T-cell (primary cell): Measurements from ENCODE around the gene NEFH. TPM values are rescaled to one million over a fixed set of nuclear protein-coding genes. Genes with fewer than 3 reads are reported as not detected.
"Not testable (repeated sequence)": the region's sequence is repeated elsewhere in the genome, so short reads cannot be mapped to it uniquely, and the experiment has no call there.

Source experiments
- ATAC-seq, 4 experiments: fragments of 200-7000 bp in 3 of 4; fragments of 150-1000 bp in 1 of 4; cut with Tn5 transposase; replicated peaks in 1 of 4; 1 replicate in 3 of 4; 2 replicates in 1 of 4; pipeline ENCODE4 v1.10.0; 2021; ENCODE audit warnings: moderate library complexity in 3 of 4, mild to moderate bottlenecking in 2 of 4, moderate number of reproducible peaks in 1 of 4
- CTCF ChIA-PET, 2 donors: fragments of 300-600 bp; sonication (Branson Sonifier 250); formaldehyde crosslinking; loops; one replicate each; lab custom pipeline; 2022; ENCODE audit warnings: antibody characterized with exemption in 2 of 2; lab: Charles Lee
- POLR2A ChIA-PET, 2 donors: fragments of 300-600 bp; sonication (Branson Sonifier 250); formaldehyde crosslinking; loops; one replicate each; lab custom pipeline; 2022; ENCODE audit warnings: antibody characterized with exemption in 2 of 2; lab: Charles Lee
- DNase-seq, 35 experiments: peaks; one replicate each; pipeline versions ENCODE4 v3.0.0 to v3.0.0-alpha.2; 2013 to 2023
- H3K27ac ChIP-seq: one replicate; pipeline ENCODE4 v1.5.1; 2013; ENCODE audit warnings: low read length
- H3K27me3 ChIP-seq, 2 experiments: replicated peaks in 1 of 2; 1 replicate in 1 of 2; 2 replicates in 1 of 2; pipeline versions ENCODE4 v1.6.1 to v1.7.0; 2013; ENCODE audit warnings: low read length in 1 of 2, mixed read lengths in 1 of 2; ENCODE audit not compliant: control insufficient read depth in 2 of 2, insufficient read depth in 2 of 2; ENCODE audit errors: extremely low read depth in 1 of 2
- H3K36me3 ChIP-seq, 2 donors: 1 replicate in 1 of 2; 2 replicates in 1 of 2; pipeline versions ENCODE4 v1.6.1 to v1.7.0; 2013; ENCODE audit warnings: low read length in 1 of 2; ENCODE audit not compliant: control insufficient read depth in 2 of 2, insufficient read depth in 1 of 2; ENCODE audit errors: extremely low read depth in 1 of 2
- H3K4me1 ChIP-seq, 2 experiments: 1 replicate in 1 of 2; 2 replicates in 1 of 2; pipeline versions ENCODE4 v1.6.1 to v1.7.0; 2013; ENCODE audit warnings: low read length in 2 of 2, mixed read lengths in 1 of 2; ENCODE audit not compliant: insufficient read depth in 2 of 2, control insufficient read depth in 1 of 2; ENCODE audit errors: extremely low read depth in 1 of 2
- H3K4me3 ChIP-seq, 2 donors: 1 replicate in 1 of 2; 2 replicates in 1 of 2; pipeline versions ENCODE4 v1.5.1 to v1.7.0; 2013; ENCODE audit warnings: mild to moderate bottlenecking in 2 of 2, low read length in 1 of 2, moderate library complexity in 1 of 2; ENCODE audit not compliant: control insufficient read depth in 1 of 2; ENCODE audit errors: extremely low read depth in 1 of 2
- H3K9me3 ChIP-seq: 2 replicates; pipeline ENCODE4 v1.7.0; 2013
- H3K27ac Mint-ChIP-seq, 2 donors: one replicate each; pipeline ENCODE4 v1.8.0; 2020 to 2021; ENCODE audit warnings: mild to moderate bottlenecking in 2 of 2, mixed read lengths in 2 of 2
- H3K27me3 Mint-ChIP-seq, 2 donors: one replicate each; pipeline ENCODE4 v1.8.0; 2021 to 2022; ENCODE audit warnings: mixed read lengths in 2 of 2
- H3K36me3 Mint-ChIP-seq: one replicate; pipeline ENCODE4 v1.8.0; 2021; ENCODE audit warnings: mixed read lengths
- H3K4me1 Mint-ChIP-seq, 3 donors: one replicate each; pipeline ENCODE4 v1.8.0; 2020 to 2022; ENCODE audit warnings: mixed read lengths in 3 of 3, mild to moderate bottlenecking in 1 of 3
- H3K4me3 Mint-ChIP-seq, 3 donors: one replicate each; pipeline ENCODE4 v1.8.0; 2020 to 2022; ENCODE audit warnings: mild to moderate bottlenecking in 3 of 3, mixed read lengths in 3 of 3, moderate library complexity in 3 of 3
- H3K9me3 Mint-ChIP-seq, 3 donors: one replicate each; pipeline ENCODE4 v1.8.0; 2020 to 2022; ENCODE audit warnings: mixed read lengths in 3 of 3
- WGBS: methylation state at CpG from one replicate; pipeline ENCODE4 v1.1.5; 2013; ENCODE audit warnings: missing lambda C conversion rate; ENCODE audit not compliant: insufficient coverage; 5-methylcytosine and 5-hydroxymethylcytosine counted together
- total RNA-seq, 35 experiments: library from RNA in 6 of 35; stranded (reverse) in 6 of 35; fragments of 120-200 nt in 1 of 35; gene quantifications; one replicate each; pipeline versions ENCODE4 v1.2.1 to v1.2.4 and lab custom pipeline; 2013 to 2026

NEFH gene
- total RNA-seq, 5 donors from 2014 or later (not counting 1 experiment from before 2014, with no cell fraction given), result 0.47 to 0.86 (median 0.73) TPM

DNA sequence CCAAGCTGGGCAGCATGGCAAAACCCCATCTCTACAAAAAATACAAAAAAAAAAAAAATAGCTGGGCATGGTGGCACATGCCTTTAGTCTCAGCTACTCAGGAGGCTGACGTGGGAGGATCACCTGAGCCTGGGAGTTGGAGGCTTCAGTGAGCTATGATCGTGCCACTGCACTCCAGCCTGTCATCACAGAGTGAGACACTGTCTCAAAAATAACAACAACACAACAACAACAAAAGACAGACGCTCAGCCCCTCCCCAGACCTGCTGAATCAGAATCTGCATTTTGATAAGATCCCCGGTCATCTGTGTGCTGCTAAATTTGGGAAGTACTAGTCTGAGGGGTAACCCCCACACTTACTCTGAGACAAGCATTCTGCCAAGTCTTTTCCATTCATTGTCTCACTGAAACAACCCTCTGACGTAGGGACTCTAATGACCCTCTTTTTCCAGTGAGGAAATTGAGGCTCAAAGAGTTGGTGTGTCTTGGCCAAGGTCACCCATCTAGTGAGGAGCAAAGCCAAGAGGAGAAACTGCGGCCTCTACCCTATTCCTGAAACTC is 7.5 kb downstream of the NEFH start:
- H3K4me1 Mint-ChIP-seq, result no peaks in the 10 kb centered on the region
- no peak overlapping the region for H3K27ac Mint-ChIP-seq
- Histone ChIP-seq H3K4me1 (no peaks in the 10 kb centered on the region), H3K9me3 (no peaks in the 10 kb centered on the region), H3K27me3 (peaks cover 0 to 7% of the 10 kb centered on the region in 2 experiments), H3K4me3 (no peak overlapping the region), H3K27ac (no peak overlapping the region), H3K36me3 (no peaks in the 10 kb centered on the region)
- DNase-seq (no peak), ATAC-seq (no peak)
- peaks cover 0 to 4% of the 10 kb centered on the region in 2 donors for H3K27me3 Mint-ChIP-seq
- H3K4me3 Mint-ChIP-seq, result no peak overlapping the region
- no CpG with 5 or more reads among the region's 6 CpGs for WGBS
- ChIA-PET POLR2A (no interaction called here), CTCF (no interaction called here)
- no peaks in the 10 kb centered on the region for H3K9me3 Mint-ChIP-seq
- no peaks in the 10 kb centered on the region for H3K36me3 Mint-ChIP-seq

DNA sequence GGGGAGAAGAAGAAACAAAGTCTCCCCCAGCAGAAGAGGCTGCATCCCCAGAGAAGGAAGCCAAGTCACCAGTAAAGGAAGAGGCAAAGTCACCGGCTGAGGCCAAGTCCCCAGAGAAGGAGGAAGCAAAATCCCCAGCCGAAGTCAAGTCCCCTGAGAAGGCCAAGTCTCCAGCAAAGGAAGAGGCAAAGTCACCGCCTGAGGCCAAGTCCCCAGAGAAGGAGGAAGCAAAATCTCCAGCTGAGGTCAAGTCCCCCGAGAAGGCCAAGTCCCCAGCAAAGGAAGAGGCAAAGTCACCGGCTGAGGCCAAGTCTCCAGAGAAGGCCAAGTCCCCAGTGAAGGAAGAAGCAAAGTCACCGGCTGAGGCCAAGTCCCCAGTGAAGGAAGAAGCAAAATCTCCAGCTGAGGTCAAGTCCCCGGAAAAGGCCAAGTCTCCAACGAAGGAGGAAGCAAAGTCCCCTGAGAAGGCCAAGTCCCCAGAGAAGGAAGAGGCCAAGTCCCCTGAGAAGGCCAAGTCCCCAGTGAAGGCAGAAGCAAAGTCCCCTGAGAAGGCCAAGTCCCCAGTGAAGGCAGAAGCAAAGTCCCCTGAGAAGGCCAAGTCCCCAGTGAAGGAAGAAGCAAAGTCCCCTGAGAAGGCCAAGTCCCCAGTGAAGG is 9.2 kb downstream of the NEFH start:
- CTCF ChIA-PET, DNase-seq, H3K27ac Mint-ChIP-seq, H3K4me3 Mint-ChIP-seq, H3K27me3 Mint-ChIP-seq, H3K27ac ChIP-seq, H3K27me3 ChIP-seq, H3K36me3 ChIP-seq, H3K4me3 ChIP-seq, H3K36me3 Mint-ChIP-seq, H3K9me3 ChIP-seq, ATAC-seq, H3K4me1 ChIP-seq, H3K4me1 Mint-ChIP-seq, H3K9me3 Mint-ChIP-seq, POLR2A ChIA-PET: not testable (repeated sequence)
- WGBS, result 88% methylated on average over 8 of the region's 8 CpGs

DNA sequence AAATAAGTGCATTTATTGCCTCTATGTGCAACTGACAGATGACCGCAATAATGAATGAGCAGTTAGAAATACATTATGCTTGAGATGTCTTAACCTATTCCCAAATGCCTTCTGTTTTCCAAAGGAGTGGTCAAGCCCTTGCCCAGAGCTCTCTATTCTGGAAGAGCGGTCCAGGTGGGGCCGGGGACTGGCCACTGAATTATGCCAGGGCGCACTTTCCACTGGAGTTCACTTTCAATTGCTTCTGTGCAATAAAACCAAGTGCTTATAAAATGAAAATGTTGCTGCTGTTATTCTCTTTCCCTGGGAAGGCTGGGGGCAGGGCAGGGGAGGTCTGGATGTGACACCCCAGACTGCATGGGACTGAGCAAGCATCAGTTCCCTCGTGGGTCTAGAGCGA is 11.0 kb downstream of the NEFH start:
- no peaks in the 10 kb centered on the region for H3K27me3 ChIP-seq
- Mint-ChIP-seq H3K36me3 (peaks cover 10% of the 10 kb centered on the region), H3K27me3 (no peaks in the 10 kb centered on the region), H3K9me3 (peaks cover 0 to 5% (median 3%) of the 10 kb centered on the region in 3 donors), H3K4me1 (no peaks in the 10 kb centered on the region), H3K27ac (no peak overlapping the region), H3K4me3 (no peak overlapping the region)
- H3K9me3 ChIP-seq, result no peaks in the 10 kb centered on the region
- no peaks in the 10 kb centered on the region for H3K4me1 ChIP-seq
- POLR2A ChIA-PET, result no interaction called here
- CTCF ChIA-PET, result no interaction called here
- no peak for DNase-seq
- WGBS, result 96% methylated on average over 5 of the region's 6 CpGs
- no peak for ATAC-seq
- no peak overlapping the region for H3K4me3 ChIP-seq
- H3K27ac ChIP-seq, result no peak overlapping the region
- H3K36me3 ChIP-seq, result no peaks in the 10 kb centered on the region

DNA sequence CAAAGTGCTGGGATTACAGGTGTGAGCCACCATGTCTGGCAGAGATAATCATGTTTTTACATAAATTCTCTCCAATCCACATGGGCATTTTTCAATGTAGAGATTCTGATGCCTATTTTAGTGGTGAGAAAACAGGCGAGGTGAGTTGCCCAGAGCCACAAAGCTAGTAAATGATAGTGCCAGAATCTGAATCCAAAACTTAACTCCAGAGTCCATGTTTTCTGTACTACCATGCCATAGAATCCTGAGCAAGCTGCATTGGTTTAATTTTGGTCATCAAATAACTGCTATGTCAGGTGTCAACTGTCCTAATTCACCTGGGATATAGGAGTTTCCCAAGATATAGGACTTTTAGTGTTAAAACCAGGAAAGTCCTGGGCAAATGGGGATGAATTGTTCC is 13.6 kb downstream of the NEFH start:
- peaks cover 14% of the 10 kb centered on the region for H3K36me3 Mint-ChIP-seq
- ChIA-PET POLR2A (no interaction called here), CTCF (no interaction called here)
- no peaks in the 10 kb centered on the region for H3K27me3 Mint-ChIP-seq
- DNase-seq (no peak), ATAC-seq (no peak)
- Histone ChIP-seq H3K36me3 (no peaks in the 10 kb centered on the region), H3K4me3 (no peak overlapping the region), H3K9me3 (no peaks in the 10 kb centered on the region), H3K27me3 (no peaks in the 10 kb centered on the region), H3K27ac (no peak overlapping the region), H3K4me1 (no peaks in the 10 kb centered on the region)
- H3K4me1 Mint-ChIP-seq, result no peaks in the 10 kb centered on the region
- H3K9me3 Mint-ChIP-seq, result peaks cover 0 to 5% (median 3%) of the 10 kb centered on the region in 3 donors
- WGBS, result no CpG with 5 or more reads among the region's 1 CpG
- no peak overlapping the region for H3K27ac Mint-ChIP-seq
- no peak overlapping the region for H3K4me3 Mint-ChIP-seq

DNA sequence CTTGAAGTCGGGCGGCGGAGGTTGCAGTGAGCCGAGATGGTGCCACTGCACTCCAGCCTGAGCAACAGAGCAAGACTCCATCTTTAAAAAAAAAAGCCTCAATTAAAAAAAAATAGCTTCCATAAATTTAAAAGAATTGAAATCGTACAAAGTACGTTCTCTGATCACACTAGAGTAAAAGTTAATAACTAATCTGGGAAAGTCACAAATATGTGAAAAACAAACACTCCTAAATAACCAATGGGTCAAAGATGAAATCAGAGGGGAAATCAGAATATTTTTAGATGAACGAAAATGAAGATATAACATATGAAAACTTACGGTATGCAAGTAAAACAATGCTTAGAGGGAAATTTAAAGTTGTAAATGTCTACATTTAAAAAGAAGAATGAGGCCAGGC is 19.8 kb downstream of the NEFH start:
- WGBS, result 100% methylated on average over 1 of the region's 8 CpGs
- Mint-ChIP-seq H3K36me3 (peaks cover 10% of the 10 kb centered on the region), H3K27me3 (no peaks in the 10 kb centered on the region), H3K4me1 (no peaks in the 10 kb centered on the region), H3K4me3 (no peak overlapping the region), H3K9me3 (no peaks in the 10 kb centered on the region), H3K27ac (no peak overlapping the region)
- Histone ChIP-seq H3K9me3 (no peaks in the 10 kb centered on the region), H3K27ac (no peak overlapping the region), H3K4me1 (no peaks in the 10 kb centered on the region), H3K4me3 (no peak overlapping the region), H3K27me3 (no peaks in the 10 kb centered on the region), H3K36me3 (no peaks in the 10 kb centered on the region)
- no peak for DNase-seq
- CTCF ChIA-PET, result no interaction called here
- ATAC-seq, result no peak
- POLR2A ChIA-PET, result no interaction called here

DNA sequence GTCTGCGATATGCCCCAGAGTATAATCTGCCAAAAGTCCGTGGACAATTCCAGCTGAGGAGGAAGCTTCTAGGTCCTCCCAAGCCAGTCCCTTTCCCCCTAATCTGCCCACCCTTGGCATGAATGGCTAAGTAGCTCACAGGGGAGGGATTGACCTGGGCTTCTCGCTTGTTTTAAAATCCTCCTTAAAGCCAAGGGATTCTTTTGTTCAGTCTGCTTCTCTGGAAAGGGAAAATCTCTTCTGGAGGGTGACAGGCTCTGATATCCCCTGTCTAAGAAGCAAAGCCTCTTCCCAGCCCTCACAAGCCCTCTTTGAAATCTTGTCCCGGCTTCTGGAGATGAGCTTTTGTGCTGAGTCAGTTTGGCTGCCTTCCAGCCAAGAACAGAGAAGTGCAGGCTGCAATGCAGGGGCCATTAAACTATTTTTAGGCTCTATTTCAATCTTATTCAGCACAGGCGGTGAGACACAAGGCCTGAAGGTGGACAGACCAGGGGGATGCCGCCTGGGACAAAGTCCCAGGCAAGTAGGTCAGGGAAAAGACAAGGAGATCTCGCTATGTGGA is 23.9 kb downstream of the NEFH start:
- WGBS, result 90% methylated on average over 5 of the region's 7 CpGs
- Mint-ChIP-seq H3K9me3 (no peaks in the 10 kb centered on the region), H3K27me3 (no peaks in the 10 kb centered on the region), H3K4me1 (no peaks in the 10 kb centered on the region), H3K4me3 (no peak overlapping the region), H3K27ac (no peak overlapping the region), H3K36me3 (peaks cover 24% of the 10 kb centered on the region)
- H3K4me3 ChIP-seq, result no peak overlapping the region
- ATAC-seq (no peak), DNase-seq (no peak)
- H3K27ac ChIP-seq, result no peak overlapping the region
- ChIA-PET POLR2A (no interaction called here), CTCF (no interaction called here)
- no peaks in the 10 kb centered on the region for H3K4me1 ChIP-seq
- H3K36me3 ChIP-seq, result peaks cover 5 to 36% of the 10 kb centered on the region in 2 donors
- no peaks in the 10 kb centered on the region for H3K27me3 ChIP-seq
- no peaks in the 10 kb centered on the region for H3K9me3 ChIP-seq
